ENCODE data around the gene CEBPB. TPM values are rescaled to one million over a fixed set of nuclear protein-coding genes. Genes with fewer than 3 reads are reported as not detected.

CEBPB gene
- total RNA-seq, 2 experiments from 2014 or later: 53.3 to 56.5 TPM

DNA sequence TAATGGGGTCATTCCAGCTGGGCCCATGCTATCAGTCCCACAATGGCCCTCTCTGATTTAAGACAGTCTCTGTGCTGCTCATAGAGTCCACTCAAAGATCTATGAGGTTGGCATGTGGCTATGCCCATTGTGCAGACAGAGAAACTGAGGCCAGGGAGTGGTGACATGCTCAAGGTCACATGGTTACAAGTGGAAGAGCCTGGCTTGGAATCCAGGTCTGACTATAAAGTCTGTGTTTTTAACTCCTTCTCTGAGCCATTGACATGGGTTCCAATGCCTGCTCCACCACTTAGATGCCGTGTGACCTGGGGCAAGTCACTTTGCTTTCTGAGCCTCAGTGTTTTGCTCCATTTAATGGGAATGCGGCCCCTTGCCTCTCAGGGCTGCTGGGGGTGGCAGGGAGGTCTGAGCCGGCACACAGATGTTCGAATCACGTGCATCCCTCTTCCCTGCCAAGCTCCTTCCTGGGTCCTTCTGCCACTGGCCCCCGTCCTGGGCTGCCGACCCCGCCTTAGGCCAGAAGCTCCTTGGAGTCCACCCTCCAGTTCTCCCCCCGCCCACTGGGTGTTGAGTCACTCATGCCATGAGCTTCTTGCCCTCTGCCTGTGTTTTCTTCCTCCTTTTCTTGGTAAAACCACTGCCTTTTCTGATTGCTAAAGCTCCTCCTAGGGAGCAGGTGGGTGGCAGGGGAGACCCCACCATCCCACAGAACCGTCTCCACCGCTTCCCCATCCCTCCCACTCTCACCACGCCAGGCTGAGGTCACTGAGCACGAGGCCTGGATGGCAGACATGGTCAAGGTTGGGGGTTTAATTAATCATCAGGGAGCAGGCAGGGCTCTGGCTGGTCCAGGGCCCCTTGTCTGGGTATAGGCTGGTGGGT, 35.7 kb downstream of the CEBPB start:
- POLR2A ChIA-PET: no interaction called here
- Mint-ChIP-seq H3K9me3 (no peaks in the 10 kb centered on the region), H3K27me3 (no peaks in the 10 kb centered on the region), H3K4me3 (no peak overlapping the region), H3K4me1 (ENCODE audit: low read depth) (peaks cover 7% of the 10 kb centered on the region), H3K36me3 (no peaks in the 10 kb centered on the region), H3K27ac (peak overlapping the region; percentile 16)
- intact Hi-C loops (cut with micrococcal nuclease): no loop called here
- peak; percentile 54 for DNase-seq
- CTCF ChIA-PET: no interaction called here

DNA sequence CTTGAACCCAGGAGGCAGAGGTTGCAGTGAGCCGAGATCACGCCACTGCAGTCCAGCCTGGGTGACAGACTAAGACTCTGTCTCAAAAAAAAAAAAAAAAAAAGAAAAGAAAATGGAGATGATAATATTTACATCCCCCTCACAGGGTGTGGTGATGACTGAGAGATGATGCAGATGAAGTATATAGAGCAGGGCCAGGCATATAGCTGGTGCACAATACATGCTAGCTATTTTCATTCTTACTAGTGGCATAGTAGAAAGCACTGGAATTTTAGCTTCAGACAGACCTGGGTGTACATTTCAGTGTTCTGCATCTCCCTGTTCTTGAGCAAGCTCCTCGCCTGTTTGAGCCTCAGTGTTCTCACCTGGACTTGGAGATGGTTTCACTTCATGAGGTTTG, 36.9 kb downstream of the CEBPB start:
- Mint-ChIP-seq H3K4me3 (no peak overlapping the region), H3K9me3 (no peaks in the 10 kb centered on the region), H3K4me1 (ENCODE audit: low read depth) (peaks cover 7% of the 10 kb centered on the region), H3K36me3 (no peaks in the 10 kb centered on the region), H3K27me3 (no peaks in the 10 kb centered on the region), H3K27ac (no peak overlapping the region)
- POLR2A ChIA-PET: no interaction called here
- CTCF ChIA-PET: interaction anchor here (0.9 to 1.1 kb wide), 2 partner anchors 28 to 47 kb away, joined by 3 to 4 read pairs; no protein-coding TSS in a partner anchor
- intact Hi-C loops (cut with micrococcal nuclease): no loop called here
- no peak for DNase-seq

DNA sequence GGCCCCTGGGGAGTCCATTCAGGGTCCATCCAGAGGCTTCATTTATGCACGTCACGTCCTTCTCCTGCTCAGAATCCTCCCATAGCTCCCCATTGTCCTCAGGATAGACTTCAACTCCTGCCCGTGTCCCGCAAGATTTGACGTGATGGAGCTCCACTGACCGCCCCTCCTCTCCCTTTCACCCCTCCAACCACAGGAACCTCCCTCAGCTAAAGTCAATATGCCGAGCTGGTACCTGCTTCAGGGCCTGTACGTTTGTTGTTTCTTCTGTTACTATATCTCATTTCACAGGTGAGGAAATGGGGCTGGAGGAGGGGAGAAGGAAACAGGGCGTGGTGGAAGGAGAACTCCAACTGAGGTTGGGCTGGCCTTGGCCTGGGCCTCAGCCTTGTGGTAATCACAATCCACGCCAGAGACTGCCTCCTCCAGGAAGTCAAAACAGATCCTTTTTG, 38.6 kb downstream of the CEBPB start:
- Mint-ChIP-seq H3K4me1 (ENCODE audit: low read depth) (peaks cover 7% of the 10 kb centered on the region), H3K9me3 (no peaks in the 10 kb centered on the region), H3K27ac (no peak overlapping the region), H3K4me3 (no peak overlapping the region), H3K36me3 (no peaks in the 10 kb centered on the region), H3K27me3 (no peaks in the 10 kb centered on the region)
- POLR2A ChIA-PET: no interaction called here
- intact Hi-C loops (cut with micrococcal nuclease): no loop called here
- no peak for DNase-seq
- CTCF ChIA-PET: no interaction called here

DNA sequence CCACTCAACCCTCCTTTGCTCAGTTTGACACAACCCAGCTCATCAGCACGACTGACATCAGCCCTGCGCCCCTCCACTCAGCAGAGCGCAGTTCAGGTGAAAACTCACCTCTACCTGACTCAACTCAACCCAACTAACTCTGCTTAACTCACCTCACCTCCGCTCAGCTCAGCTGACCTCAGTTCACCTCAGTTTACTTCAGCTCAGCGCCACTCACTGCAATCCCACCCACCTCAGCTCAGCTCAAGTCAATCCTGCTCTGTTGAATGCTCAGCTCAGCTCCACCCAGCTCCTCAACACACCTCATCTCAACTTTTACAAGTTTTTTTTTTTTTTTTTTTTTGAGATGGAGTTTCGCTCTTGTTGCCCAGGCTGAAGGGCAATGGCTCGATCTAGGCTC, 39.6 kb downstream of the CEBPB start:
- Mint-ChIP-seq H3K4me1 (ENCODE audit: low read depth) (peaks cover 7% of the 10 kb centered on the region), H3K9me3 (no peaks in the 10 kb centered on the region), H3K27me3 (no peaks in the 10 kb centered on the region), H3K36me3 (no peaks in the 10 kb centered on the region), H3K27ac (no peak overlapping the region), H3K4me3 (no peak overlapping the region)
- ChIA-PET CTCF (no interaction called here), POLR2A (no interaction called here)
- DNase-seq: no peak
- intact Hi-C loops (cut with micrococcal nuclease): no loop called here

DNA sequence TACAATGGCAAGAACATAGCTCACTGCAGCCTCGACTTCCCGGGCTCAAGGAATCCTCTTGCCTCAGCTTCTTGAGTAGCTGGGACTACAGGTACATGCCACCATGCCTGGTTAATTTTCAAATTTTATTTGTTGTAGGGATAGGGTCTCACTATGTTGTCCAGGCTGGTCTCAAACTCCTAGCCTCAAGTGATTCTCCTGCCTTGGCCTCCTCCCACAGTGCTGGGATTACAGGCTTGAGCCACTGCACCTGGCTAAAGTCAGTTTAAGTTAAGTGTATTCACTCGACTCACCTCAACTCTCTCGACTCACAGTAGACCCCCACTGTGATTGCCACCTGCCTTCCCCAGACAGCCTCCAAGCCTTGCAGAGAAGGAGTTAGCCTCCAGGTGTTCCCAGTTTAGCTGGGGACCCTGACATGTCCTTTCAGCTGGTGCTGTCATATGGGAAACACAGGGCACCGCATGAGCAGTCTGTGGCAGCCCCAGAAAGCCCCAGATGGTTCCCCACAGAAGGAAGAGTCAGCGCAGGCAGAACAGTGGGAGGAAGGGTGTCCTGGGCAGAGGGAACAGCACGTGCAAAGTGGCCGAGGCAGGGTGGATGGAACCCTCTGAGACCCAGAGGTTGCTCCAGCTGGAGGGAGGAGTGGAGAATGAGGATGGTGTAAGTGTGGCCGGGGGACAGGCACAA, 40.4 kb downstream of the CEBPB start:
- ChIA-PET CTCF (no interaction called here), POLR2A (no interaction called here)
- Mint-ChIP-seq H3K9me3 (no peaks in the 10 kb centered on the region), H3K4me3 (no peak overlapping the region), H3K36me3 (no peaks in the 10 kb centered on the region), H3K27ac (no peak overlapping the region), H3K4me1 (ENCODE audit: low read depth) (peaks cover 13% of the 10 kb centered on the region), H3K27me3 (no peaks in the 10 kb centered on the region)
- DNase-seq: no peak
- intact Hi-C loops (cut with micrococcal nuclease): no loop called here

DNA sequence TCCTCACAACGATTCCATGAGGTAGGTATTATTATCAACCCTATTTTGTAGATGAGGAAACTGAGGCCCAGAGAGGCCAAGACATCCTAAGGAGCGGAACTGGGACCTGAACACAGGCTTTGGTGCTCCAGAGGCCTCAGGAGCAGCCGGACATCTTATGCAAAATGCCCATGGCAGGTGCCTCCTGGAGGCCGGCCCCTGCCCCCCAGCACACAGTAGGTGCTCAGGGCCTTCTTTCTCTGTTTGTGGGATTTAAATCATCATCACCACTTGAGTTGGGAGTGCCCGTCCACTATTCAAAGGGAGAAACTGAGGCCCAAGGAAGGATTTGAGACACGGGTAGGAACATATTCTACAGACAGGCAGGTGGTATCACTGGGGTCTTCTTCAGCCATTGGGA, 41.2 kb downstream of the CEBPB start:
- intact Hi-C loops (cut with micrococcal nuclease): no loop called here
- H3K4me3 Mint-ChIP-seq: no peak overlapping the region
- H3K27ac Mint-ChIP-seq: no peak overlapping the region
- CTCF ChIA-PET: no interaction called here
- no peak for DNase-seq
- no peaks in the 10 kb centered on the region for H3K27me3 Mint-ChIP-seq
- no peaks in the 10 kb centered on the region for H3K9me3 Mint-ChIP-seq
- H3K36me3 Mint-ChIP-seq: no peaks in the 10 kb centered on the region
- POLR2A ChIA-PET: no interaction called here
- H3K4me1 Mint-ChIP-seq (ENCODE audit: low read depth): peaks cover 9% of the 10 kb centered on the region

DNA sequence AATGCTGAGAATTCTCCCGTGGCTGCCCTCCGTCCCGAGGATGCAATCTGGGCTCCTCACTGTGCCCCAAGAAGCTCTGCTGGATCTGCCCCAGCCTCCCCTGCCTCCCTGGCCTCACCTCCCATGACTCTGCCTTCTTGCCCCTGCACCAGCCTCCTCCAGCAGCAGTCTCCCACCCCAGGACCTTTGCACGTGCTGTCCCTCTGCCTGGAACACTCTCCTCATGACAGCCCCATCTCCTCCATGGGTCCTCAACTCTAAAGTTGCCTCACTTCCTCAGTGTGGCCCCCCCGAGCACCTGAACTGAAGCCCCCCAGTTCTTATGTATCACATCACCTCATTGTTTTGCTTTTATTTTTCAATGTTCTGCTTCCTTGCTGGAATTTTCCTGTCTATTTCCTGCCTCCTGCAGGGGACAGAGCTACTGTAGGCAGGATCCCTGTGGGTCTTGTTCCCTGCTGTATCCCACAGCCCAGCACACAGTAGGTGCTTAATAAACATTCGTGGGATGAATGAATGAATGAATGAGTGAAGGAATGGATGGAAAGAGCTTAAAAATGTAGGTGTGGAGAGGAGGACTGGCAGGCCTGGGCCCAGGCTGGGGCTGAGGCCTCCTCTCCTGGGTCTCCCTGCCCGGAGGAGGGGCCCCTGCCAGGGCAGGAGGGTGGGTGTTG, 42.2 kb downstream of the CEBPB start:
- no peak for DNase-seq
- ChIA-PET CTCF (no interaction called here), POLR2A (no interaction called here)
- Mint-ChIP-seq H3K4me1 (ENCODE audit: low read depth) (peaks cover 7% of the 10 kb centered on the region), H3K27me3 (no peaks in the 10 kb centered on the region), H3K27ac (no peak overlapping the region), H3K4me3 (no peak overlapping the region), H3K9me3 (no peaks in the 10 kb centered on the region), H3K36me3 (no peaks in the 10 kb centered on the region)
- intact Hi-C loops (cut with micrococcal nuclease): no loop called here

DNA sequence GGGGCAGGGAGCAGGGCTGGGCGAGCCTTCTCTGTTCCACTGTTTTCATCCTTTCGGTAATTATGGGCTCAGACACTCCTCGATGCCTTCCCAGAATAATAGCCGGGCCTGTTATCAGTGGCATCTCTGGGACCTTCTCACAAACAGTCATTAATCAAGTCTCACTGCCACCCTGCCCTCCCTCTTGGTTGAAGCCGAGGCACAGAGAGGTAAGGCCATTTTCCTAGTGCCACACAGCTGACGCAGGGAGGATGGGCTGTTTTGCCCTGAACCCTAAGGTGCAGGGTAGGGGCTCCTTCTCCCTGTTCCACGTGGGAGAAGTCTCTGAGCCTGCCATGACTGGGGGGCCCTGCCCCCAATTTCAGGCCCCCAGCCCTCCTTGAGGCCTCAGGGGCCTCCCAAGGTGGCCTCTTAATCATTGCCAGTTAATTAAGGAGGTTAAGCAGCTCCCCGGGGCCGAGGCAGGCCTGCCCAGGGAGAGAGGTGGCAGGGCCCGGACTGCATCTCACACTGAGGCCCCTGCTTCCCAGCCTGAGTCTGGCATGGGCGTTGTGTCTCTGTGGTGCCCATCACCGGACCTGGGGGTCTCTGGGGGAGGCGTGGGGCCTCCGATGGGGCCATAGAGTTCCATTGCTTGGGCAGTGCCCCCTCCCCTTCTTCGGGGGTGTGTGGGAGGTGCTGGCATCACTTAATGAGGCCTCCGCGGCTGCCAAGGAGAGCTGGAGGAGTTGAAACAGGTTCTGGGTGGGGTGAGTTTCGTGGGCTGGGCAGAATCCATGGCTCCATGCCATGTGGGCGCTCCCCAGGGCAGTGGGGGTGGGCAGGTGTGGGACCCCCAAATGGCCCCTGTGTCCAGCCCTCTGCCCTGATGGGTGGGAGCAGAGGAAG, 42.9 kb downstream of the CEBPB start:
- Mint-ChIP-seq H3K27ac (no peak overlapping the region), H3K9me3 (no peaks in the 10 kb centered on the region), H3K36me3 (no peaks in the 10 kb centered on the region), H3K27me3 (peaks cover 2% of the 10 kb centered on the region), H3K4me3 (no peak overlapping the region), H3K4me1 (ENCODE audit: low read depth) (peaks cover 7% of the 10 kb centered on the region)
- CTCF ChIA-PET: no interaction called here
- no peak for DNase-seq
- POLR2A ChIA-PET: no interaction called here
- intact Hi-C loops (cut with micrococcal nuclease): no loop called here

DNA sequence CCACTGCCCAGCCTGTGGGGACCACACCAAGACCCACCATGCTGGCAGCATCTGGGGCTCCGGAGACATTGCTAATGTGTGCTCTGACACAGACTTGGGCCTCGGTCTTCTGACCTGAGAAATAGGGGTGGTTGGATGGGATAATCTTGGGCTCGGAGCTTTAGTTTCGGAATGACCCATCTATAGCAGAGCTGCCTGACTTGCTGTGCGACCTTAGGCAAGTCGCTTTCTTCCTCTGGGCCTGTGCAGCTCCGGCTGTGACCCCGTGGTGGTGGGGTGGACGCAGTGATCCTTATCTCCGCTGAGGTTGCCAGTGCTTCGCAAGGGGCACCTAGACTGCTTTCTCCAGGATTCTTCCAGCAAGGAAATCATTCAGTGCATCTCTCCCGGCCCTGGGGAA, 43.7 kb downstream of the CEBPB start:
- no peak for DNase-seq
- POLR2A ChIA-PET: no interaction called here

DNA sequence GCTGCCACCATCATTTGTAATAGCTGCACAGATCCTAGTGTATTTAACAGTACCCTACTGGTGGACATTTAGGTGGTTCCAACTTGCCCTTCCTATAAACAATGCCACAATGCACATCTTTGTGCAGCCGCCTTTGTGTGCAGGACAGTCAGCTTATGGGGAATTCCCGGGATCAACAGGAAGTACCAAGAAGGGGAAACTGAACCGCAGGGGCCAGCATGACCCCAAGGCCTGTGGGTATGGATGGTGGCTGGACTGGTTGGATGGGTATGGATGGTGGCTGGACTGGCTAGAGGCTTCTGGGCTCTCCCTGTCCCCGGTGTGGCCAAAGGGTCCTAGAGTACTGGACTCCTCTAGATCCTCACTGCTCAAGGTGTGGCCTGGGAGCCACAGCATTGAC, 46.7 kb downstream of the CEBPB start:
- intact Hi-C loops (cut with micrococcal nuclease): no loop called here
- no peak overlapping the region for H3K4me3 Mint-ChIP-seq
- H3K27me3 Mint-ChIP-seq: peaks cover 3% of the 10 kb centered on the region
- H3K27ac Mint-ChIP-seq: no peak overlapping the region
- DNase-seq: no peak
- ChIA-PET POLR2A (no interaction called here), CTCF (no interaction called here)
- no peaks in the 10 kb centered on the region for H3K36me3 Mint-ChIP-seq
- no peaks in the 10 kb centered on the region for H3K9me3 Mint-ChIP-seq
- H3K4me1 Mint-ChIP-seq (ENCODE audit: low read depth): peaks cover 7% of the 10 kb centered on the region

More for the DNA sequence above, 43.7 kb downstream of the CEBPB start:
- Mint-ChIP-seq H3K9me3 (no peaks in the 10 kb centered on the region), H3K27me3 (peaks cover 3% of the 10 kb centered on the region), H3K4me1 (ENCODE audit: low read depth) (peaks cover 7% of the 10 kb centered on the region), H3K4me3 (no peak overlapping the region), H3K27ac (no peak overlapping the region), H3K36me3 (no peaks in the 10 kb centered on the region)
- intact Hi-C loops (cut with micrococcal nuclease): no loop called here
- CTCF ChIA-PET: no interaction called here

DNA sequence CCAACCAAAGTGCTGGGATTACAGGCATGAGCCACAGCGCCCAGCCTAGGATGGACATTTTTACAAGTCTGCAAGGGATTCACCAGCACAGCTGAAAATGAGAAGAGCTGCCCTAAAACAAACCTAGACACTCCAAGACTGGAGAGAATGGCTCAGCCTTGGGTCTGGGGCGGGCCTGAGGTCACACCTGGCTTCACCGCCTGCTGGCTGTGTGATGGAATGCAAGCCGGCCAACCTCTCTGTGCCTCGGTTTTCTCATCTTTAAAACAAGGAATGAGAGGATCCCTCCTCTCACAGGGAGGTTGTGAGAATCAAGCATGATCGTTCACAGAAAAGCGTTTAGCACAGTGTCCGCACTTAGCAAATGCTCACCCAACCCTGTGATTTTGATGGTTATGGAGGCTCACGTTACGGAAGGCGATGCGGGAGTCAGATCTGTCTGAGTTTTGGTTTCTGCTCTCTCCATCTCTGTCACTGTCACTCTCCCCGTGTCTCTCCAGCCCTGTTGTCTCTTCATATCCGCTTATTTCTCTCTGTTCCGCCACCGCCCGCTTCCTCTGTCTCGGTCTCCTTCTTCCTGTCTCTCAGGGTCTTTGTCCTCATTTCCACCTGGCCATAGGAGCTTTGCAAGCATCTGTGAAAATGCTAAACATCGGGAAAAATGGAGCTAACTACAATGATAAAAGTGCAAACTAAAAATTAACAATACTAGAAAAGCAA, 47.6 kb downstream of the CEBPB start:
- Mint-ChIP-seq H3K27ac (no peak overlapping the region), H3K27me3 (peaks cover 3% of the 10 kb centered on the region), H3K4me1 (ENCODE audit: low read depth) (peaks cover 7% of the 10 kb centered on the region), H3K9me3 (no peaks in the 10 kb centered on the region), H3K4me3 (no peak overlapping the region), H3K36me3 (no peaks in the 10 kb centered on the region)
- intact Hi-C loops (cut with micrococcal nuclease): no loop called here
- CTCF ChIA-PET: no interaction called here
- no peak for DNase-seq
- POLR2A ChIA-PET: no interaction called here

Data from activated CD4-positive, alpha-beta memory T cell treated with anti-CD3 and anti-CD28 coated beads for 36 hours (primary cell).